ENCODE data around the gene PSMB2. TPM values are rescaled to one million over a fixed set of nuclear protein-coding genes. Genes with fewer than 3 reads are reported as not detected.

Gene PSMB2
- total RNA-seq, 1 experiment from 2014 or later, result 72.0 TPM

DNA sequence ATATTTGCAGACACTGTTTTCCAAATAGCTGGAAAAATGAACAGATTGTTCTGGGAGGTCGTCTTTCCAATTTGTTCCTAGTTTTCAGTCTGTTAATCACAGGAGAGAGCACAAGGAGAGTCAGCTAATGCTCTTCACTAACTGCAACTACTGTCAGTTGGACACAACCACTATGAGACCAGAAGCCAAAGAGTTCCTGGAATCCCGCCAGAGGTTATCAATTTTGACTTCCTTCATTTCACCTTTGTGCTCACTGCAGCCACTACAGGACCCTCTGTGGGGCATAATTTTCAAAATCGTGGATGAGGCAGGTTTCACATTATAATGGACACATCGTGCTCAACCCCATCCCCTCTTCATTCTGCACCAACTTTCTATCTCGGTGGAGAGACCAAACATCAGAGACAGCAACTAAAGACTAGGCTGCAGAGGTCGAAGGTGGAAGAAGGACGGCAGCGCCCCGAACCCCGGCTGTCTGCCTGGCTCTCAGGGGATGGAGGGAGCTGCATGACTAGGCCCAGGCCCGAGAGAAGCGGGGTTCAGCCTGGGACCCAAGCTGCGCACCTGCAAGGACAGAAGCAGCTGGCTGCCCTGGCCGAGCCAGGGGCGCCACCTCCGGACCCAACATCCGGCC is 84.7 kb downstream of the PSMB2 start:
- DNase-seq (ENCODE audit: low read depth), result no peak

DNA sequence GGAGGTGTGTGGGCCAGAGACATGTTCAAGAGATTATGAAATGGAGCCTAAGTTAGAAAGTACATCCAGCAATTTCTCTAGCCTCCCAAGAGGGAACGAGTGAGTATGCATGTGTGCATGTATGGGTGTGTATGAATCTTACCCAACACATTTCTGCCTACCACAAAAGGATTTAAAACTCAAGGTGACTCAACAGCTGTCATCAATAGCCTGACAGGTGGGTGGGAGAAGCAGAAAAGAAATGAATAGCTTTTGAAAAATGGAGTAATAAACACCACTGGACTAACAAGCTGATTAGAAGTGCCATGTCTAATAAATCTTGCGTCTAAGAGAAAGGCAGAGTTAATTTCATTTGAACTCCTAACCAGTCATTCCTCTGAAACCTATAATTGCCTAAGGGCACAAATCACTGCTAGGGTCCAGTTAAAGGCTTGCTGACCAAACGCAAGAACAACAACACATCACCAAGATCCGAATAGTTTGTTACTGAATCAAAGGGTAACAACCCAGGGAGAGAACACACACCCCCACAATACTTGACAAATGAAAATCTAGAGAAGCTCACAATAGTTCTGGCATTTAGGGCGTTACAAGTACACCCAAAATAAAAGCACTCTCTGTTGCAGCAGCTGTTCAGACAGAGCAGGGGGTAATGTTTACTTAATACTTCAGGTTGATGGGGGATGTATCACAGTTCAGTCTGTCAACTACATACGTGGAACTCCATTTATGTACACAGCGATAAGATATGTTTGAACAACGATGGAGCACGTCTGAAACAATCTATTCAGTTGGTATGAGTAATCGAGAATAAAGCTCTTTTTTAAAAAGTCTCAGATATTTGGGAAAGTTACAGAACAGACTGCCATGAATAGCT is 85.5 kb downstream of the PSMB2 start:
- DNase-seq (ENCODE audit: low read depth), result peak; percentile 66

DNA sequence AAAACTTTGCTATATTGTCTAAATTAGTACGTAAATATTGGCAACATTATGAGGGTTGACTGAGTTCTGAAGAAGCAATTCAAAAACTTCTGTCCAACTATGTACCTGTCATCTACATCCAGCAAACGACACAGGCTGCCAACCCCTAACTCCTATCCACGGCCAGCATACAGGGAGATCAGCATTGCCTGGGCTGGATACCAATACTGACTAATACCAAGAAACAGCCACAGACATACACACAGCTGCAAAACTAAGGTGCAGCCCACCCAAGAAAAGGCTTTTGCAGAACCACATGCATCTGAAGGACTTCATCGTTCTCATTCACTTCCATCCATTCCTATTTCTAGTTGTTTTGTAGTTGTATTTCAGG is 86.1 kb downstream of the PSMB2 start:
- DNase-seq (ENCODE audit: low read depth), result no peak

DNA sequence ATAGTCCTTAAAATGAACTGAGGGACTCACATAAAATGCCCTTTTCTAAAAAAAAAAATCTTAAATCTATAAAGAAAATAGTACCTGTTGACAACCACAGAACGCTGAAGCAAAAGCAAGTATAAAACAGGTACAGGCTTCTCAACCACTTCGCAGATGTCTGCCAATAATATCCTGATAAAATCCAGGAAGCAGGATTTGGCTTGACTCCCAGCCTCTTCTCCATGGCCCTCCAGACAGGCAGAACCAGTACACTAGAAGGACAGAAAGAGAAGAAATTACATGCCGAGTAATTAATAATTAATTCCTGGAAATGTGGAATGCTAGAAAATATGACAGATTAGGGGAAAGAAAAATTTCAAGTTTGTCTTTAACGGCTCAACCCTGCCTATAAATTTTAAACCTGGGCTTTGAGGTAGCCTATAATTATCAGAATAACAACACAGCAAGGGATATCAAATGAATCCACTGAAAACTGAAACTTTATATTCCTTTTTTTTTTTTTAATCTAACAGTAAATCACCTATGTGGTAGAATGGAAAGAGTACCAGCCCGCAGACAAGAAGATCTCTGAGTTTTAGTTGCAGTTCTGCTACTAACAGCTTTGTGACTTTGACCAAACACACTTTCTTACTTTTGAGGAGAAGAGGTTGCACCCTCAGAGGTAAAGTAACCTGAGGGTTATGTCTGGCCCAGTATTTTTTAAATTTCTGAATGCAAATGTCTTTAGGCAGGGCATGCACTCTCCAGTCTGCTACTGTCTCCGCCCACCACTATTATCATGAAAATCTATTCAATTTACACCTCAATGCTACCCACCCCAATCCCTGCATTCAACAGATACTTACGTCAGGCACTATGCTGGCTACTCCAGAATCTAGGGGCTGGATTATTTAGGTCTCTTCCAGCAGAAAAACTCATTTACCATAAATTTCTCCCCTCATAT is 86.8 kb downstream of the PSMB2 start:
- no peak for DNase-seq (ENCODE audit: low read depth)

DNA sequence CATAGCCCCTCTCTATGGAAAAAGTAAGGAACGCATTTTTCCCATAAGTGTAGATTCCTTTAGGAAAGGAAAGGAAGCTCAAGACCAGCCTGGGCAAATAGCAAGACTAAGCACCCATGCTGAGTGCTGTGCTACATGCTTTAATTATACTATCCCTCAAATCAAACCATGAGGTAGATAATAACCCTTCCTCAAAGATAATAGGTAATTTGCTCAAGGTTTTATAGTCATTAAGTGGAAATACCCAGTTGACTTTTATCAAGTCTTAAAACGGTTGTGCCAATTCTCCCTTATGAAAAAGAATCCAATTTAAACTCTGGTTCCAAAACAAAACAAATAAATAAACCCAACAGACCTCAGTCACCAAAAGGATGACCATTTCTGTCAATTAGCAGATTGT is 87.5 kb downstream of the PSMB2 start:
- no peak for DNase-seq (ENCODE audit: low read depth)

Other genes starting within 250 kb of the PSMB2 start
- 33.7 and 38.9 TPM in 2 replicates for gene KIAA0319L, start 84.1 kb downstream of the PSMB2 start, total RNA-seq (2014; rRNA removed; shearing (Covaris generic))
- gene NCDN, start 83.7 kb downstream of the PSMB2 start, total RNA-seq (2014; rRNA removed; shearing (Covaris generic)), result 13.5 and 27.0 TPM in 2 replicates
- gene TFAP2E, start 68.2 kb downstream of the PSMB2 start, total RNA-seq (2014; rRNA removed; shearing (Covaris generic)), result not detected in 2 replicates
- 19.7 and 28.9 TPM in 2 replicates for gene C1orf216, start 77.4 kb upstream of the PSMB2 start, total RNA-seq (2014; rRNA removed; shearing (Covaris generic))
- 10.9 and 33.4 TPM in 2 replicates for gene CLSPN, start 128.5 kb upstream of the PSMB2 start, total RNA-seq (2014; rRNA removed; shearing (Covaris generic))
- gene AGO4, start 166.5 kb upstream of the PSMB2 start, total RNA-seq (2014; rRNA removed; shearing (Covaris generic)), result 3.4 and 7.1 TPM in 2 replicates
- 7.1 and 12.0 TPM in 2 replicates for gene AGO1, start 241.7 kb upstream of the PSMB2 start, total RNA-seq (2014; rRNA removed; shearing (Covaris generic))